Activated naive CD4-positive, alpha-beta T cell treated with anti-CD3 and anti-CD28 coated beads, Interleukin-2, amount 50 U/mL, for 24 hours (primary cell): ENCODE measurements around the gene PLCH2.

ENCODE experiments used
- H3K27ac Mint-ChIP-seq: one replicate; pipeline ENCODE4 v1.8.0; 2021; ENCODE audit warnings: mild to moderate bottlenecking, mixed read lengths
- H3K27me3 Mint-ChIP-seq: one replicate; pipeline ENCODE4 v1.8.0; 2021; ENCODE audit warnings: mixed read lengths
- H3K36me3 Mint-ChIP-seq: one replicate; pipeline ENCODE4 v1.8.0; 2021; ENCODE audit warnings: mixed read lengths
- H3K4me1 Mint-ChIP-seq: one replicate; pipeline ENCODE4 v1.8.0; 2021; ENCODE audit warnings: mixed read lengths
- H3K4me3 Mint-ChIP-seq: one replicate; pipeline ENCODE4 v1.8.0; 2021; ENCODE audit warnings: mild to moderate bottlenecking, mixed read lengths
- H3K9me3 Mint-ChIP-seq: one replicate; pipeline ENCODE4 v1.8.0; 2021; ENCODE audit warnings: mixed read lengths

Gene PLCH2

DNA sequence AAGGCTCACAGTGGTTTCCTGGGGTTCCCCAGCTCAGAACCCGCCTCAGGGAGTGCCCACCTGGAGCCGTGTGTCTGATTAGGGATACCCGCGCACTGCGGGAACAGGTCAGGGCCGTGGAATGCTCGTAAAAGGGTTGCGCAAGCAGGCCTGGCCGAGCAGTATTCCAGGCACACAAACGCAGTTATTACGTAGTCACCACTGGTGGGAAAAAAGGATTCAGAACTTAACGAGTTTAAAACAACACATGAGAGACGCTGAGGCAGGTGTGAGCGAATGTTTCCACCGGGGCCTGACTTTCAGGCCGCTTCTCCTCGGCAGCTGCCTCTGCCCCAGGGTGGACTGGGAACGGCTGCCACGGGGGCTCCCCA lies 18.2 kb downstream of the PLCH2 start:
- H3K27ac Mint-ChIP-seq: no peak overlapping the region
- no peak overlapping the region for H3K4me3 Mint-ChIP-seq
- H3K4me1 Mint-ChIP-seq: peaks cover 17% of the 10 kb centered on the region
- H3K9me3 Mint-ChIP-seq: no peaks in the 10 kb centered on the region
- no peaks in the 10 kb centered on the region for H3K27me3 Mint-ChIP-seq
- peaks cover 3% of the 10 kb centered on the region for H3K36me3 Mint-ChIP-seq

DNA sequence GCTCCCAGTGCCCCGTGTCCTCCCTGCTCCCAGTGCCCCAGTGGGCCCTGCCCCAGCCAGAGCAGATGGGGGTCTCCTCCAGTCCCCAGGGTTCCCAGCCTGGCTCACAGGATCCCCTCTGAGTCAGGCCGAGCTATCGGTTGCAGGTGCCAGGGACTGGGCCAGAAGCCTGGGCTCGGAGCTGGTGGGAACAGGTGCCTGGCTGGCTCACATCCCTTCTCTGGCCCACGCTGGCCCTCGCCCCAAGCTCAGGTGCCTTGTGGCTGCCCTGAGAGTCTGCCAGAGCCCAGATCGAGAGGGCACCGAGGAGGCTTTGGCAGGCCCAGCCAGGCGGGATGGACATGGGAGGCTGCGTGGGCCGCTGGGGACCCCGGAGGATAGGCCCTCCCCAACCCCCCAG lies 18.9 kb downstream of the PLCH2 start:
- H3K4me3 Mint-ChIP-seq: no peak overlapping the region
- H3K9me3 Mint-ChIP-seq: no peaks in the 10 kb centered on the region
- no peaks in the 10 kb centered on the region for H3K27me3 Mint-ChIP-seq
- no peak overlapping the region for H3K27ac Mint-ChIP-seq
- H3K4me1 Mint-ChIP-seq: peaks cover 24% of the 10 kb centered on the region
- H3K36me3 Mint-ChIP-seq: peaks cover 3% of the 10 kb centered on the region

DNA sequence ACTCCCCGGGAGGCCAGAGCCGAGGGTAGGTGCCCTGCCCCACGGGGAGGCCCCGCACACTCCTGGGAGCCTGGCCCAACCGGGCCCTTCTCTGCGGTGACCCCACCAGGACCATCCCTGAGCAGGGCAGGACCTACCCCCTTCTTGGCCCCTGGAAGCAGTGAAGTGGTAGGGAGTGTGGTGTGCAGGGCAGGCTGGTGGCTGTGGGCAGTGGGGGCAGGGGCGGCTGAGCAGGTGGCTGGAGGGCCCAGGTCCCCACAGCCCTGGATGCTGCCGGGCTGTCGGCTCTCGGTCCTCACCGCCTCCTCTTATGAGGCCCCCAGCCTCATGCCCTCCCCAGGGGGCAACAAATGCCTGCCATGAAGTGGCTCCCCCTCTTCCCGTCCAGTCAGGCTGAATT lies 19.5 kb downstream of the PLCH2 start:
- H3K4me1 Mint-ChIP-seq: peaks cover 30% of the 10 kb centered on the region
- no peak overlapping the region for H3K27ac Mint-ChIP-seq

GRCh38 chr1:2496087-2496622 lies 20.1 kb downstream of the PLCH2 start:
- Mint-ChIP-seq H3K27ac (no peak overlapping the region), H3K9me3 (no peaks in the 10 kb centered on the region), H3K27me3 (no peaks in the 10 kb centered on the region), H3K4me1 (peaks cover 30% of the 10 kb centered on the region), H3K4me3 (no peak overlapping the region), H3K36me3 (peaks cover 3% of the 10 kb centered on the region)

More for the DNA sequence above, 19.5 kb downstream of the PLCH2 start:
- H3K9me3 Mint-ChIP-seq: no peaks in the 10 kb centered on the region
- H3K4me3 Mint-ChIP-seq: no peak overlapping the region
- H3K36me3 Mint-ChIP-seq: peaks cover 3% of the 10 kb centered on the region
- H3K27me3 Mint-ChIP-seq: no peaks in the 10 kb centered on the region

DNA sequence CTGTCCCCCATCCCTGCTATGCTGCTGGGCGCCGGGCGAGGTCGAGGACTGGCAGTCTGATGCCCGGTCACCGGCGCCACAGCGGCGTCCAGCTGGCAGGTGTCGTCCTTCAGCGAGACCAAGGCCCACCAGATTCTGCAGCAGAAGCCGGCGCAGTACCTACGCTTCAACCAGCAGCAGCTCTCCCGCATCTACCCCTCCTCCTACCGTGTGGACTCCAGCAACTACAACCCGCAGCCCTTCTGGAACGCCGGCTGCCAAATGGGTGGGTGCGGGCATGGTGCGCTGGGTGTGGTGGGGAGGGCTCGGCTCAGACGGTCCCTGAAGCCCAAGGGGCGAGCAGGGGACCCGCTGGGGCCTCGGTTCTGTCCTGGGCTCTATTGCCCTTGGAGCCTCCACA lies 20.7 kb downstream of the PLCH2 start:
- Mint-ChIP-seq H3K27me3 (no peaks in the 10 kb centered on the region), H3K27ac (no peak overlapping the region), H3K4me1 (peaks cover 30% of the 10 kb centered on the region), H3K9me3 (no peaks in the 10 kb centered on the region), H3K36me3 (no peaks in the 10 kb centered on the region), H3K4me3 (no peak overlapping the region)

DNA sequence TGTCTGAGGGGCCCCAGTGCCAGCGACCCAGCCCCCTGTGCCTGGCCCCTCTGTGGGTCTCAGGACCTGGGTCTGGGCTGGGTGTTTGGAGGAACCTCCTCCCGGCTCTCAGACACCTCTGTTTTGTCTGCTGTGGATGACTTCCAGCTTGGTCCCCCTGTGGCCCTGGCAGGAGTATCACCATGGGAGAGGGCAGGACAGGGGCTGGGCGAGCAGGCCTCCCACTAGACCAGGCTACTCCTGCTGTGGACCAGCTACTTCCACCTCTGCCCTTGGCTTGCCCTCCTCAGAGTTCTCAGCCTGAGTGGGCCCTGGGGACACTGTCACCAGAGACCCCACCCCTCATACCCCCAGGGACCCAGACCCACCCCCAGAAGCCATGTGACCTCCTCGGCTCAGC lies 21.8 kb downstream of the PLCH2 start:
- peaks cover 30% of the 10 kb centered on the region for H3K4me1 Mint-ChIP-seq
- H3K36me3 Mint-ChIP-seq: no peaks in the 10 kb centered on the region
- no peaks in the 10 kb centered on the region for H3K9me3 Mint-ChIP-seq
- no peaks in the 10 kb centered on the region for H3K27me3 Mint-ChIP-seq
- no peak overlapping the region for H3K4me3 Mint-ChIP-seq
- no peak overlapping the region for H3K27ac Mint-ChIP-seq

GRCh38 chr1:2498648-2499047 lies 22.6 kb downstream of the PLCH2 start:
- Mint-ChIP-seq H3K4me3 (no peak overlapping the region), H3K4me1 (peaks cover 23% of the 10 kb centered on the region), H3K36me3 (no peaks in the 10 kb centered on the region), H3K9me3 (no peaks in the 10 kb centered on the region), H3K27me3 (no peaks in the 10 kb centered on the region), H3K27ac (no peak overlapping the region)

DNA sequence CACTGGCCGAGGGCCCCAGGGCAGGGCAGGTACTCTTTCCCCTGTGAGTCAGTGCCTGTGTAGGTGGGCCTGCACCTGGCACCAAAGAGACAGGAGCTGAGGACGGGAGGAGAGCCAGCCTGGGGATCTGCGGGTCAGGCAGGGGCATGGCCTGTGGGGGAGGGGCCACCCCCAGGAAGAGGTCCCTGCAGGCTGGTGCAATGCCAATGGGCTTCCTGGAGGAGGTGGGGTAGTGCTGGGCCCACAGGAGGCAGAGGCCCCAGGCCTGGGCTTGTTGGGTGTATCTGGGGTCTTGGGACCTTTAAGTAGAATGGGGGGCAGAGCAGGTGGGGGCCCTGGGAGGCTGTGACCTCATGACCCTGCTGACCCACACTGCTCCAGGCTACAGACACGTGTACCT lies 23.2 kb downstream of the PLCH2 start:
- H3K4me1 Mint-ChIP-seq: peaks cover 17% of the 10 kb centered on the region
- no peaks in the 10 kb centered on the region for H3K9me3 Mint-ChIP-seq
- no peaks in the 10 kb centered on the region for H3K36me3 Mint-ChIP-seq
- no peak overlapping the region for H3K4me3 Mint-ChIP-seq
- no peak overlapping the region for H3K27ac Mint-ChIP-seq
- no peaks in the 10 kb centered on the region for H3K27me3 Mint-ChIP-seq

- Mint-ChIP-seq H3K27ac (peak overlapping the region; percentile 70), H3K4me1 (peaks cover 16% of the 10 kb centered on the region), H3K36me3 (no peaks in the 10 kb centered on the region), H3K27me3 (no peaks in the 10 kb centered on the region), H3K4me3 (no peak overlapping the region), H3K9me3 (no peaks in the 10 kb centered on the region)
Observed at GRCh38 chr1:2499986-2500596, 24.0 kb downstream of the PLCH2 start.

DNA sequence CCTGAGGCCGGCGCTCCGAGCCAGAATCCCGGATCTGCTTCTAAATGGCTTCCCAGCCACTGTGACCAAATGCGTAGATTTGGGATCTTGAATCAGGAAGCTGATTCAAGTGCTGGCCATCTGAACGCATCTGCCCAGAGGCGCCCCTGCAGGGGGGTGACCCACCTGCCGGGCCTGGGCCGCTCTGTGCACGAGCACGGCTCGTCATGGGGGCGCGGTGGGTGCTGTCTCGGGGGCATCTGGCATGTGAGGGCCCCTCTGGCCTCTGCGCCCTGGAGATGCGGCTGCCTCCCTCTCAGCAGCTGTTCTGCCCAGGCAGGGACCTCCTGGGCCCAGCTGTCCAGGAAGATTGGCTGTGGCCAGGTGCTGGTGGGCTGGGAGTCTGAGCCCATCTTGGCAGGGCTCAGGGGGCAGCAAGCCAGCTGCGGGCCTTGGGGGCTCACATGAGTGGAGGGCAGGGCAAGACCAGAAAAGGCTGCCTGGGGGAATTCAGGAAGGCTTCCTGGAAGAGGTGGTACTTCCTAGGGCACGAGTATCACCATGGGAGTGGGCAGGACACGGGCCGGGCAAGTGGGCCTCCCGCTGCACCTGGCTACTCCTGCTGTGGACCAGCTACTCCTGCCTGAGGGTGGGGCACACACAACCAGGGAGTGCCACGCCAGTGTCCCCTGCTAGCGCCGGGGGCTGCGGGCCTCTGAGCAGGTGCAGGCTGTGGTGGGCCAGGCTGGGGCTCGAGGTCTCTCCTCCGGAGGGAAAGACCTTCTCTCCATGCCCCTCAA lies 25.1 kb downstream of the PLCH2 start:
- no peak overlapping the region for H3K27ac Mint-ChIP-seq
- H3K27me3 Mint-ChIP-seq: no peaks in the 10 kb centered on the region
- no peak overlapping the region for H3K4me3 Mint-ChIP-seq
- H3K9me3 Mint-ChIP-seq: no peaks in the 10 kb centered on the region
- H3K4me1 Mint-ChIP-seq: peaks cover 16% of the 10 kb centered on the region
- H3K36me3 Mint-ChIP-seq: no peaks in the 10 kb centered on the region

DNA sequence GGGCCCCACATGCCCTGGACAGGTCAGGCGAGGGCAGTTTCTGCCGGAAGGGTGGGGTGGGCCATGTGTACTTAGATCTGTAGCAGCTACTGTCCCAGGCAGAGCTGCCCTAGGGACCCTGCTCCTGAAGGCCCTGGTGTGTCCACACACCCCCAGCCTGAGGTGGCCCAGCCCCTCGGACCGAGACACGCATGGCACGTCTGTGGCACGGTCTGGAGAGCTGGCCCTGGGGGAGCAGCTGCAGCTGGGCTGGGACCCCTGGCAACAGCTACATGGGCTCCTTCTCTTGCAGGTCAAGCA lies 25.7 kb downstream of the PLCH2 start:
- Mint-ChIP-seq H3K36me3 (no peaks in the 10 kb centered on the region), H3K27me3 (no peaks in the 10 kb centered on the region), H3K4me1 (peaks cover 16% of the 10 kb centered on the region), H3K27ac (no peak overlapping the region), H3K9me3 (no peaks in the 10 kb centered on the region), H3K4me3 (no peak overlapping the region)

GRCh38 chr1:2502210-2502609 lies 26.1 kb downstream of the PLCH2 start:
- no peaks in the 10 kb centered on the region for H3K27me3 Mint-ChIP-seq
- H3K9me3 Mint-ChIP-seq: no peaks in the 10 kb centered on the region
- no peak overlapping the region for H3K27ac Mint-ChIP-seq
- no peak overlapping the region for H3K4me3 Mint-ChIP-seq
- no peaks in the 10 kb centered on the region for H3K36me3 Mint-ChIP-seq
- H3K4me1 Mint-ChIP-seq: peaks cover 16% of the 10 kb centered on the region

- H3K9me3 Mint-ChIP-seq: no peaks in the 10 kb centered on the region
- H3K27ac Mint-ChIP-seq: no peak overlapping the region
- H3K4me3 Mint-ChIP-seq: no peak overlapping the region
- H3K36me3 Mint-ChIP-seq: no peaks in the 10 kb centered on the region
- H3K4me1 Mint-ChIP-seq: peaks cover 16% of the 10 kb centered on the region
- H3K27me3 Mint-ChIP-seq: no peaks in the 10 kb centered on the region
Observed at GRCh38 chr1:2502661-2503553, 26.8 kb downstream of the PLCH2 start.

- H3K9me3 Mint-ChIP-seq: no peaks in the 10 kb centered on the region
- peaks cover 16% of the 10 kb centered on the region for H3K4me1 Mint-ChIP-seq
- no peaks in the 10 kb centered on the region for H3K27me3 Mint-ChIP-seq
- H3K27ac Mint-ChIP-seq: no peak overlapping the region
- H3K36me3 Mint-ChIP-seq: peaks cover 2% of the 10 kb centered on the region
- no peak overlapping the region for H3K4me3 Mint-ChIP-seq
Observed at GRCh38 chr1:2503554-2504224, 27.6 kb downstream of the PLCH2 start.

GRCh38 chr1:2504225-2504948 lies 28.3 kb downstream of the PLCH2 start:
- H3K4me3 Mint-ChIP-seq: no peak overlapping the region
- peaks cover 2% of the 10 kb centered on the region for H3K36me3 Mint-ChIP-seq
- H3K9me3 Mint-ChIP-seq: no peaks in the 10 kb centered on the region
- no peaks in the 10 kb centered on the region for H3K27me3 Mint-ChIP-seq
- no peak overlapping the region for H3K27ac Mint-ChIP-seq
- H3K4me1 Mint-ChIP-seq: peaks cover 12% of the 10 kb centered on the region
